OCI-LY1 (cell line): ENCODE results near the gene ZNF19.

Source experiments
- EZH2 ChIP-seq: fragments of 200-600 bp; sonication (generic), shearing (Covaris generic); IDR thresholded peaks from 2 replicates; pipeline ENCODE4 v1.8.0; 2017; ENCODE audit warnings: borderline replicate concordance, mixed run types, mild to moderate bottlenecking, antibody characterized with exemption, low read length, moderate library complexity, mixed read lengths
- TF ChIP-seq, protein P1 (sequence below): fragments of 200-600 bp; sonication (generic), shearing (Covaris generic); IDR thresholded peaks from 2 replicates; pipeline ENCODE4 v1.5.1; 2017; ENCODE audit warnings: mild to moderate bottlenecking, antibody characterized with exemption, low read length, moderate library complexity, mixed read lengths

DNA sequence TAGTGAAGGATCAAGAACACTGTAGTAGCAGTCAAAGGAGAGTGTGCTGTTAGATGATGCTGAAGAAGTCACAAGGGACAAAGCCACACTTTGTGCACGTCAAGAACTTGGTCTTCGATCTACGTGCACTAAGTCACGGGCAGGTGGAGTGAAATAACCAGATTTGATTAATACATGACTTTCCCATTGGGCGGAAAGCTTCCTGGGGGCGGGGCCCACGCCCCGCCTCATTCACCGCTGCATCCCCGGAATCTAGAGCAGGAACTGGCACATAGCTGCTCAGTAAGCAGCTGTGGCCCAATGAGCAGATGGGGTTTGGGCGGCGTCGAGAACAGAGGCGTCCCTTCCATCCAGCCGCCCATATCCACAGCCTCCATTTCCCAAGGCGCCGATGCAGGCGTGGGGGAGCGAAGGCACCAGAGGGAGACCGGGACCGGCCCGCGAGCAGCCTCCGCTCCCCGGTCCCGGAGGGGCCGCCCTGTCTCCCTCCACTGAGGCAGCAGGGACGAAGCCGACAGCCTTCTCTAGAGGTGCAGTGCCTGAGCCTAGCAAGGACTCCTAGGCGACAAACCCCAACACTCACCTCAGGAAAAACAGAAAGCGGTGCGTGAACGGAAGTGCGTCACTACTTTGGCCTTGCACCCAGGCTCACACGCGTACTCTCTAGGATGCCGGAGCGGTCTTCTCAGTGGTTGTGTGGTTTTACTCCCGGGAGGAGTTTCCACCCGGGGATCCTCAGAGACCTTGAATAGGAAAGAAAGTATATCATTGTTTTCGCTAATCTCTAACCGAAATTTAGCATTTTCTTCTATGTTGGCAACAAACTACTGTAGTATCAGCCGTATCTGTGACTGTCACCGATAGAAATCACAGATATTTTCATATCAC is 4.9 kb downstream of the ZNF19 start:
- TF ChIP-seq, protein P1, sequence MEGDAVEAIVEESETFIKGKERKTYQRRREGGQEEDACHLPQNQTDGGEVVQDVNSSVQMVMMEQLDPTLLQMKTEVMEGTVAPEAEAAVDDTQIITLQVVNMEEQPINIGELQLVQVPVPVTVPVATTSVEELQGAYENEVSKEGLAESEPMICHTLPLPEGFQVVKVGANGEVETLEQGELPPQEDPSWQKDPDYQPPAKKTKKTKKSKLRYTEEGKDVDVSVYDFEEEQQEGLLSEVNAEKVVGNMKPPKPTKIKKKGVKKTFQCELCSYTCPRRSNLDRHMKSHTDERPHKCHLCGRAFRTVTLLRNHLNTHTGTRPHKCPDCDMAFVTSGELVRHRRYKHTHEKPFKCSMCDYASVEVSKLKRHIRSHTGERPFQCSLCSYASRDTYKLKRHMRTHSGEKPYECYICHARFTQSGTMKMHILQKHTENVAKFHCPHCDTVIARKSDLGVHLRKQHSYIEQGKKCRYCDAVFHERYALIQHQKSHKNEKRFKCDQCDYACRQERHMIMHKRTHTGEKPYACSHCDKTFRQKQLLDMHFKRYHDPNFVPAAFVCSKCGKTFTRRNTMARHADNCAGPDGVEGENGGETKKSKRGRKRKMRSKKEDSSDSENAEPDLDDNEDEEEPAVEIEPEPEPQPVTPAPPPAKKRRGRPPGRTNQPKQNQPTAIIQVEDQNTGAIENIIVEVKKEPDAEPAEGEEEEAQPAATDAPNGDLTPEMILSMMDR: no peak
- TF ChIP-seq EZH2: no peak
